HG03439 (cell line): ENCODE data around the gene XKR3.
"Not testable (repeated sequence)": the region's sequence is repeated elsewhere in the genome, so short reads cannot be mapped to it uniquely, and the experiment has no call there.

Experiments used
- ATAC-seq: cut with Tn5 transposase; IDR thresholded peaks from one replicate; pipeline ENCODE4 v1.9.1; 2021; ENCODE audit warnings: mild to moderate bottlenecking, moderate library complexity; ENCODE audit not compliant: unreplicated experiment

XKR3 gene

DNA sequence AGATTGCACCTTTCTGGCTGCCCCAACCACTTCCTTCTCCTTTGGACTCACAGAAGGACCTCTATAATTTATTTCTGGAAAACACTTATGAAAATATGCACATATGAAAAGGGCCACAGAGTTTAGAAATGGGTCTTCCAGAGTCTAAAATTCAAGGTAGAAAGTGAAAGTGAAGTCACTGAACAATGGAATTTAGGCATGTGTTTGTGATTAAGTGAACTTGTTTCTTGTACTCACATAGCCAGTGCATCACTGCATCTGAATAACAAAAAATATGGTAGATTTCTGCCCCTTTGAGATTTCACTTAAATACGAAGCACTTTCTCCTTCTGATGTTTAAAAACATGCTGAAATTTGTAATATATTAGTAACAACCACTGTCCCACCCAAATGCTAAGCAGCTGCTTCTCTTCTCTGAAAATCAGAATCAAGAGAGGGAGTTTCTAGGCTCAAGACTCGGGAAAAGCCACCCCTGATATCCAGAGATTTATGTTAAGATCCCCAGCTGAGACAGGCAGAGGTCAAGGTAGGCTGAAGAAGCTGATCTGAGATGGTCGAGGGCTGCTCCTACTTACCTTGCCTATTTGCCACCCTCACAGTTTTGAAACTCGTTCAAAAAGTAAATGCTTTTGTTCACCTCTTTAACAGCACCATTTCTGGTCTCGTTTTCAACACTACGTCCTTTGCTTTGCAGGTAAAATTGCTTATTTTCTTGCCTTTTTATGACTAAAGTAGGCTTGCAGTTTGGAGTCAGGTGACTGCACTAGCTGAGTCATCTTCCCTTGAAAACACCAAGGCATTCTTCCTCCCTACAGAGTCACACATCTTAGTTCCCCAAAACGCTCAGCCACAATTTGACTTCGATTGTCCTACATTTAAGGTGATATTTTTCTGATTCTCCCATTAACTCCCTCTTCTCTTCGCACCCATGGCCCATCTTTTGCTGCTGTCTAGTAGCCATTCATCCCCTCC lies at the start of gene XKR3:
Gene XKR3, minus strand, starts transcription at position 696 of the 972 bp plus-strand sequence. CDS start 17,338 bp downstream, outside the sequence.
- no peak for ATAC-seq

DNA sequence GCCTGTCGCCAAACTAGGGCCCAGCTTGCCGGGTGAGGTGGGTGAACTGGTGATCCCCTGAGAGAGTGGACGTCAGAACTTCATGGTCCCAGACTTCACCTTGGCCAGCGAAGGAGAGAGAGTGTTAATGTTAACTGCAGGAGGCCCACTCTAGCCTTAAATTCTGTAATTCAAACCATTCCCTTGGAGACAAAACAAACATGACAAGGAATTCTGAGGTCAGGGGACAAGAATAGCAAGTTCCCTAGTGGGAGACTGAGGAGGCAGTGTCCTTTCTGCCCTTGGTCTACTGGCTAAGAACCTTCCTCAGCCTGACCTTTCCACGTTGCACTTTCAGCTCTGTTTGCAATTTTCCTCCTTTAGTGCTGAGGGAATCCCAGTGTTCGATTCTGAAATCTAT lies 44.4 kb upstream of the XKR3 start:
- ATAC-seq: not testable (repeated sequence)

DNA sequence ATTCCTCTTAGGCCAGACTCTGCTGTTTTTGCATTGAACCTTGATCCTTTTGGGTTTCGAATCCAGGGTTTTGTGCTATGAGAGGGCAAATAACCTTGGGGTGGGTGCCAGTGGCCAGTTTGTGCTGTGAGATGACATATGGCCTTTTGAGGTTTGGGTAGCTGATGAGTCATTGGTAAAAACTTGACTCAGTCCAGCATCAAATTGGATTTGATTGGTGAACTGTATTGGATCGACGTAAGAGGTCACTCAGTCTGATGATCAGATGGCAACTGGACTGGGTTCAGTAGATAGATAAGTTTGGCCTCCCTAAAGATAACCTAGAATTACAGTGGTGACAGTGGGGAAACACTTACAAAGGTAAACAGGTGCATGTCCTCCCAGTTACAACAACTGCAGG lies 41.0 kb upstream of the XKR3 start:
- no peak for ATAC-seq

DNA sequence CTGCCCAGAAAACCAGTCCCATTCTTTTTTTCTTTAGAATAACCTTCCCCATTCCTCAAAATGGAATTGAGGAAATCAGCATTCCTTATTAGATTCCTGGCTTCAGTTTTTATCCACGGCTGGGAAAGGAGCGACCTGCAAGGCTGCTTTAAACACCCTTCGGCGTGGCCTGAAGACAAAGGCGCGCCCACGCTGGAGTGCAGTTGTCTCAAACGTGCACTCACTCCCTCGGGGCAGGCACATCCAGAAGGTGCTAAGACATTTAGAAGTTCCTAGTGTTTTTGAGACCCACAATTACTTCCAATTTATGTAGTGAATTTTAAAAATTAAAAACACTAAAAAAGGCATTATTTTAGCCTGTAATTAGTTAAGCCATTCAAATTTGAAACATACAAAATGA lies 31.6 kb upstream of the XKR3 start:
- not testable (repeated sequence) for ATAC-seq

DNA sequence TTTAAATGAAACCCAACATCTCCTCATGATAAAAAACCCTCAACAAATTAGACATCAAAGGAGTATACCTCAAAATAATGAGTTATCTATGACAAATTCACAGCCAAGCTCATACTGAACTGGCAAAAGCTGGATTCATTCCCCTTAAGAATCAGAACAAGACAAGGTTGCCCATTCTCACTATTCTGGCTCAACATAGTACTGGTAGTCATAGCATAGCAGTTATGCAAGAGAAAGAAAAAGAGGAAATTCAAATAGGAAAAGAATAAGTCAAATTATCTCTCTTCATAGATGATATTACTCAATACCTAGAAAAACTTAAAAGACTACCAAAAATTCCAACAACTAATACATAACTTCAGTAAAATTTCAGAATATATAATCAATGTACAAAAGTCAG lies 29.4 kb upstream of the XKR3 start:
- ATAC-seq: no peak

DNA sequence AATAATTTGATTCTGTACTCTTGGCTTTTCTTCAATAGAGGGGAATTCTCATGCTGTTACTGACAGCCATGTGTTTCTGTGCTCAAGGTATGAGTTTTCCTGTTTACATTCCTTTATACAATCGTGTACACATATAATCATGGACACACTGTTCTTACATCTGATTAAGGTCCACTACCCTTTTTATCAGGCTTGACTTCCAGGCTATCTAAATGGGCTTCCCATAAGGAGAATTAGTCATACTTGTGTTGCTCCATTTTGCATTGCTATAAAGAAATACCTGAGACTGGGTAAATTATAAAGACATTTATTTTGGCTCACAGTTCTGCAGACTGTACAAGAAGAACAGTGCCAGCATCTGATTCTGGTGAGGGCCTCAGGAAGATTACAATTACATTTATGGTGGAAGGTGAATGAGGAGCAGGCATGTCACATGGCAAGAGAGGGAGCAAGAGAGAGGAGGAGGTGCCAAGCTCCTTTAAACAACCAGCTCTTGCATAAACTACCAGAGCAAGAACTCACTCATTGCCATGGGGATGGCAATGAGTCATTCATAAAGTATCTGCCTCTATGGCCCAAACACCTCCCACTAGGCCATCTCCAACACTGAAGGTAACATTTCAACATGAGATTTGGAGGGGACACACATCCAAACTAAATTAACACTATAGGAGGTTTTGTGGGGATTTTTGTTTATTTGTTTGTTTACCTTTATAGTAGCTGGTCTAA lies 26.2 kb upstream of the XKR3 start:
- ATAC-seq: not testable (repeated sequence)

DNA sequence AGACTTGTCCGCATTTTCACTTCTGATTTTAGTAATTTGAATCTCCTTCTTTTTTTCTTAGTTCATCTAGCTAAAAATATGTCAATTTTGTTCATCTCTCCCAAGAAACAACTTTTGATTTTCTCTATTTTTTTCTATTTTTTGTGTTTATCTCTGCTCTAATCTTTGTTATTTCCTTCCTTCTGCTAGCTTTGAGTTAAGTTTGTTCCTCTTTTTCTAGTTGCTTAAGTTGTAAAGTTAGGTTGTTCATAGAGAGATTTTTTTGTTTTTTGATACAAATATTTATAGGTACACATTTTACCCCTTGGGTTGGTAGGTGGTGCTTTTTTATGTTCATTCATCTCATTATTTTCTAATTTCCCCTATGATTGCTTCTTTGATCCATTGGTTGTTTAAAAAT lies 22.1 kb upstream of the XKR3 start:
- ATAC-seq: no peak

DNA sequence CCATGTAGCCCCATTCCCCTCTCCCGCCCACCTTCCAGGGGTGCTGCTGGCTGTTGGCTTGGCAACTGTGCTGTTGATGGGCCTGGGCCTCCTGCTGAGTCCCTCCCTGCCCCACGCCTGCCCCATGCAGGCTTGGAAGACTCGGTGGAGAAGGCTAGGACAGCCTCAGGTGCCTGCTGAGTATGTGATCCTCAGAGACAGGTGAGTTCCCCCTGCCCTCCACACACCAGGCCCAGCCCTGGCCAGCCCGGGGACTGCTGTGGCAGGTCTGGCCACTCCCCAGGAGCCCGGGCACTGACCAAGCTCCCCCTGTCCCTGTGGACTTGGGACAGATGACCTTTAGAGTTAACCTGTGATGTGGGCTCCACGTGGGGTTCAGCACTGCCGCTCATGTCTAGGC lies 20.7 kb upstream of the XKR3 start:
- no peak for ATAC-seq

DNA sequence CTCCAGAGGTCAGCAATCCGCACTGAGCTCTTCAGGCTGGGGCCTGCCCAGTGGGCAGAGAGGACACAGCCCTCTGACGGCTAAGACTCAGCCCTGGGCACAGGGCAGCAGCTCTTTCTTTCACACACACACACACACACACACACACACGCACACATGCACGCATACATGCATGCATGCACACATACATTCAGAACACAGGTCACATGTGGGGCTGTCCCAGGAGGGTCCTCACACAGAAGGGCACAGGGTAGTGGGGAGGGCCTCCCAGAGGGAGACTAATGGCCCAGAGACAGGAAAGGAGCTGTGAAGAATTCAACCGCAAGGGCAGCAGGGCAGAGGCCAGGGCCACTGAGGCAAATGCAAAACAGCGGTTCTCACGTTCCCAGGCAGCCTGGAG lies 20.3 kb upstream of the XKR3 start:
- ATAC-seq: no peak

DNA sequence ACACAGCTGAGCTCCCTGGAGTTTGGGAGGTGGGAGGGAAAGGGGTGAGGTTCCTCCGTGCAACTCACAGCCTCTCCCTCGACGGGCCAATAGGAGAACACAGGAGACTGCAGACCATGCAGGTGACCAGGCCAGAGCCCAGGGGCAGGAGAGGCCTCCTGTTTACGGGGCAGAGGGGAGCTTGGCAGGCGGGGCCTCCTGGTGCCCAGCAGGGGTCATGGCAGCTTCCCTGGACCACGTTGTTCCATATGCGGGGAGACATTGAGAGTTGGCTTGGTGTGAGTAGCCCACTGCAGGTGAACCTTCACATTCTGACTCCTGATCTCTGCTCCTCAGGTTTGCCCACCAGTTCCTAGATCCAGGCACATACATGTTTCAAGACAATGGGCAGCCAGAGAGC lies 19.3 kb upstream of the XKR3 start:
- ATAC-seq: no peak

DNA sequence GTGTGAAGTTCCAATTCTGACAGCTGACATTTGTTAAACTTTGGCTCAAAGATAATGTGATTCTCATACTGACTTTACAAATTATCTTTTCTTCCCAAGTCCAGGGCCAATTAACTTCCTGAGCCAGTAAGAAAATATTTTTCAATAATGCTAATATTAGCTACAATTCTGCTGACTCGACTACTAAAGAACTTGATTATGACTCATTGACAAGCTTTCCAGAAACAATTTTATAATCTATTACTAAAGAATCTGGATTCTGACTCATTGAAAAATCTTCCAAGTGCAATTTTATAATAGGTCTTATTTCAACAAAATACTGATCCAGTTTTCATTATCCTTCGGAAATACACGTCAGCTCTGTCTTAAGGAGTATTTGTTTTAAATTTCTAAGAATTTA lies 12.9 kb upstream of the XKR3 start:
- ATAC-seq: no peak

DNA sequence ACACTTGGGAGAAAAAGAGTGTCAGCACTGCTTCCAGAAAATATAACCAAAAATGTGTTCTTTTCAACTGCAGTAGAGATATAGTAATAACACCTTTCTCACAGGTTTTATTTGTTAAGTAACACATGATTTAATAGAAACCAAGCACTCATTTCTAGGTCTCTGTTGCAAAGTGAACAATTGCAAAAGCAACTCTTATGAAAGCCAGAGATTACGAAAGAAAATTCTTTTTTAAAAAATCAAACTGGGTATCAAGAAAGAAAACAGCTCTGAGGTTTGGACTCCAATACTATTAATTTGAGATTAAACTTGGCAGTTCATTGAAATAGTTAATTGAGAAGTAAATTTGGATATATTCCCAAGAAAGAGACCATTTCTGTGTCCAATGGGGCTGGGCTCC lies 9.8 kb upstream of the XKR3 start:
- no peak for ATAC-seq

DNA sequence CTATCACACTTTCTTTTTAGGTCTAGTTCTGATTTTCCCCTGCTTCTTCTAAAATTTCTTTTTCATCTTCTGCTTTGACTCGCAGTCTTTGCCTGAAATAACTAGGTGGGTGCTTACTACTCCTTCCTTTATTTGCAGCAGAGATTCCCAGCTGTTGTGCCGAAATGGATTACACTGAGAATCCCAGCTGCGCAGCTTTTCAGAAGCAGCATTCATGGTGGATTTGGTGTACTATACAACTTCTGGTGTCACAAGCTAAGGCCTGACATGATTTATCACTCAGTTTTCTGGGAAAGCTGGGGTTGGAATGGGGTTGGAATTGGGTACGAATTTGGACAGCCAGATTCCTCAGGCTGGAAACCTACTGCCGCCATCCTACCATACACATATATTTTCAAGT lies 6.0 kb upstream of the XKR3 start:
- ATAC-seq: no peak

DNA sequence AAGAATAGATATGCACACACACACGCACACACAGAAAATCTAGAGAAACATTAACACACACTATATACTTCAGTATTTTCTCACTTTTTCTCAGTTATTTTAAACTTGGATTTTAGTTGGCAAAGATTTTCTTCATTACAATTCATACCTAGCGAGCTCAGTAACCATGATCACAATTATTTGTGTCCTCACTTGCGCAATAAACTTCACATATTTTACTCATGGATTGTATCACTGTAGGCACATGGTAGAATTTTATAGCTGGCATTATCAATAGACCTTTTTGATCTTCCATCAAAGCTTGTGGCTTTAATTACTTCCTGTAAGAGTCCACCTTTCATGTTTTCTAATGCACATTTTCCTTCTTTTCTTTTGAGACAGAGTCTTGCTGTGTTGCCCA lies 4.8 kb upstream of the XKR3 start:
- no peak for ATAC-seq

DNA sequence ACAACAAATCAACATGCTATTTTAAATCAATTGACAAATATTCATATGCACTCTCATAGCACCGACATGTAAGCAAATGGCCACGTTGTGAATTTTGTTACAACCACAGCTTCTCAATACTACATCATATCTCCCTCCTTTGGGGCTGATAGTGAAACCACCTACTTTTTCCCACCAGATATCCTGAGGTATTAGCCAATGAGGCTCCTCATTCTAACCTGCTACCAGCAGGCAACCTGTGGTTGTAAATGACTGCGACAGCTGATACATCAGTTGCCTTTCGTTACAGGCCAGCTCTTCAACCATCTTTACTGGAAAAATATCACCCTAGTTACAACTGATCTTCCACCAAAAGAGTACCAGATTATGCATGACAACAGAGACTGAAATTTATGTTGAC lies 3.7 kb upstream of the XKR3 start:
- ATAC-seq: no peak

DNA sequence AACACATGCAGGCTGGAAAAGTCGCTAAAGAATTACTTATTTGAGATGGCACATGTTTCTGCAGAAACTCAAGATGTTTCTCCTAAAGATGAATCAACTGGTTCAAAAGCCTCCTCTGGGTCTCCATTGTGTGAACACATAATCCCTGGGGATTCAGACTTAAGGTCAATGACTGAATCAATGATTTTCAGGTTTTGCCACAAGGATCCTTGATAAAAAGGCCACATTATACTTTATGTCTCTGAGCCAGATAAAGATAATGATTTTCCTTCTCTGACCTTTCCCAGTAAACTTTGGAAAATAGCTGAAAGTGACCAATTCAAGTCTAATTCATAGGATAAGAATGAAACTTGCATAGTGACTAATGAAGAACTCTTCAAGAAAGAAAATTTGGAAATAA lies 2.3 kb upstream of the XKR3 start:
- ATAC-seq: no peak

DNA sequence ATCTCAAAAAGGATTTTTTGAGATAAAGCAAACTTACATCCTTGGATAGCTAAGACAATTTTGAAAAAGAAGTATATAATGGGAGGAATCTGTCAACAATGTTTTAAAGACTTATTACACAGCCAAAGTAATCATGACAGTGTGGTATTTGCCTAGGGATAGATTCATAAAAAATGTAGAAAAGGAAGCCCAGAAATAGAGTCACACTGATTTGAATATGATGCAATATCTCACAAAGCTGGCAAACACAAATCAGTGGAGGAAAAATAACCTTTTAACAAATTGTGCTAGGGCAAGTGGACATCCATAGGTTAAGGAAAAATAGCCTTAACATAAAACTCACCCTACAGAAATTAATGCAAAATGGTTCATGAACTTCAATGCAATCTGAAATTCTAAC lies 6.0 kb downstream of the XKR3 start:
- no peak for ATAC-seq

DNA sequence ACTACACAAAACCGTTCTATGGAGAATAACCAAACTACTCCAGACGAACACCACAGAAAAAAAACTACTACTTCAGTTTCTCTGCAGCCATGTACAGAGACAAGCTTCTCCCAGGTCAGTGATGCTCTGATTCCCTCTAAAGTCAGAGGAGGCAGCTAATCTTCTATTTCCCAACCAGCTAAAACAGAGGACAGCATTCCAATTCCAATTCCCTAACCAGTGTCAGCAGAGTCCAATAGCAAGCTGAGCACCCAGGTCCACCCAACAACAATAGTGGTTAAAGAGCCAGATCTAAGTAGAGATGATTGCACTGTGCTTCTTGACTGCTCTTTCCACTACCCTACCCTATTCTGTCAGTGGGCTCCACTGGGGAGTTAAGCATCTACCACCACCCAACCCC lies 6.7 kb downstream of the XKR3 start:
- ATAC-seq: no peak

DNA sequence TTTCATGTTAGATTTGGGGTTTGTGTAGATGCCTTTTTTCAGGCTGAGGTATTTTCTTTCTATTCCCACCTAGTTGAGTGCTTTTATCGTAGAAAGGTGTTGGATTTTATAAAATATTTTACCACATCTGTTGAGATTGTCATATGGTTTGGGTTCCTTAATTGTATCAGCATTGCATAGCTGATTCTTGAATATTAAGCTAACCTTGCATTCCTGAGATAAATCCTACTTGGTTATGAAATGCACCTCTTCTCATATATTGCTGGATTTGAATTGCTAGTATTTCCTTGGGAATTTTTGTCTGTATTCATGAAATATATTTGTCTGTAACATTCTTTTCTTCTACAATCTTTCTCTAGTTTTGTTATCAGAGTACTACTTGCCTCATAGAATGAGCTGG lies 10.1 kb downstream of the XKR3 start:
- no peak for ATAC-seq

DNA sequence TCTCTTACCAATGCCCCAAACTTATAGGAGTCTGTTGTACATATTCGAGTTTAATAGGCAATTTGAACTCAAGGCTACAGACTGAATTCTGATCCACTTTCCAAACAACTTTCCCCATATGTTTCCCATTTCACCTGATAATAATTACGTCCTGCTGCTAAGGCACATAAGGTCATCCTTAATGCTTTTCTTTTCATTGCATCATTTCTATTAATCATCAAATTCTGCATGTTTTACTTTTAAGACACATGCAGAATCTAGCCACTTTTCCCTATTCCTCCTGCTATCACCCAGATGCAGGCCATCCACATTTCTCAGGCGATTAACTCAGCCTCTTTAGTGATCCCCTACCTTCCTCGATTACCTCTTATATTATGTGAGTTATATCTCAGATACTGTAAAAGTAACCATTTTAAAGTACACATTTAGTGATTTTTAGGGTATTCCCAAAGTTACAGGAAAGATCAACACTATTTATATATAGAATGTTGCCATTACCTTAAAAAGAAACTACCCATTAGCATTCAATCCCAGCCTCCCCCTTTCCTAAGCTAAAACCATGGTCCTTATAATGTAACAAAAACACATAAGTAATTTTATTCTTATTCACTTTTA lies 14.9 kb downstream of the XKR3 start:
- ATAC-seq: no peak

DNA sequence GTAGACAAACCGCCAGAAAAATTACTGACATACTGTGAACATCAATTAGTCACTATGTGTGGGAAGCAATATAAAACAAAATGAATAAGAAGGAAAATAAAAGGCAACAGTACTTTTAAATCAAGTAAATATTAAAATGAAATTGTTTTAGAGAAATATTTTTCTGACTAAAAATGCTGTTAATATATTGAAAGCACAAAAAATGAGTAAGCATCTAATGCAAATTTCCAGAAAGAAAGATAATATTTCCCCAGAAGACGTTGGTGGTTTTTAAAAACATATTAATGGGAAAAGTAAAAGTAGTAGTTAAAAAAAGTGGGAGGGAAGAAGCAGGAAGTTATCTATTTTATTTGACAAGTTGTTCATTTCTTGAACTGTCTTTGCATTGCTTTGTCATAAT lies 16.5 kb downstream of the XKR3 start:
- no peak for ATAC-seq

DNA sequence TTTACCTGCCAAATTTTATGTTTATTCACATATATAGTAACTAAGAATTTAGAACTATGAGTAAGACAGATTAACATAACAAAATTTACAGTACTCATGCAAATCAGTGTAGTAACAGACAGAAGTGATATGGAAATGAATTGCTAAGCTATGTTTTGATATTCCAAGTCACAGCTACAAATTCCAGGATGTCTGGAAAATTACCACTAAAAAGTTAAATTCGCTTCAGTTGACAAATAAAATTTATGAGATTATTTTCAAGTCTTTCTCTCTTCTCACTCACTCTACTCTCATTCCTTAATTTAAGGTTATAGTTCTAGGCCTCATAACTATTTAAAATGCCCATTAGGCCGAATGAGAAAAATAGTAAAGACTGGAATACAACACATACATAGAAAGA lies 18.1 kb downstream of the XKR3 start:
- ATAC-seq: no peak
